CD4-positive, alpha-beta T cell treated with Interleukin-4 for 1 hour (primary cell): Measurements from ENCODE around the gene DISP2.

ENCODE experiments used
- DNase-seq, 2 donors: peaks; one replicate each; pipeline ENCODE4 v3.0.0-alpha.2; 2020 to 2022

Gene DISP2

GRCh38 chr15:40363611-40364010 is 5.6 kb downstream of the DISP2 start:
- no peak for DNase-seq

GRCh38 chr15:40364251-40364650 is 6.2 kb downstream of the DISP2 start:
- DNase-seq = no peak

- DNase-seq = no peak
Observed at GRCh38 chr15:40365016-40365415, 7.0 kb downstream of the DISP2 start.

- no peak for DNase-seq
Observed at GRCh38 chr15:40365624-40366456, 7.8 kb downstream of the DISP2 start.

GRCh38 chr15:40366457-40367370 is 8.7 kb downstream of the DISP2 start:
- no peak for DNase-seq

- no peak for DNase-seq
Observed at GRCh38 chr15:40367371-40367685, 9.3 kb downstream of the DISP2 start.

GRCh38 chr15:40367686-40368611 is 9.9 kb downstream of the DISP2 start:
- DNase-seq = peak; percentile 93 to 94

- DNase-seq = no peak
Observed at GRCh38 chr15:40368719-40369473, 10.9 kb downstream of the DISP2 start.

GRCh38 chr15:40369474-40369869 is 11.5 kb downstream of the DISP2 start:
- no peak for DNase-seq

GRCh38 chr15:40369971-40370370 is 12.0 kb downstream of the DISP2 start:
- DNase-seq = no peak

GRCh38 chr15:40372981-40373380 is 15.0 kb downstream of the DISP2 start:
- DNase-seq = no peak

- no peak for DNase-seq
Observed at GRCh38 chr15:40377606-40378005, 19.6 kb downstream of the DISP2 start.

- DNase-seq = no peak
Observed at GRCh38 chr15:40379374-40379773, 21.4 kb downstream of the DISP2 start.

GRCh38 chr15:40379853-40380252 is 21.8 kb downstream of the DISP2 start:
- DNase-seq = no peak

- no peak for DNase-seq
Observed at GRCh38 chr15:40380636-40381035, 22.6 kb downstream of the DISP2 start.

- DNase-seq = no peak
Observed at GRCh38 chr15:40381818-40382529, 24.0 kb downstream of the DISP2 start.

- DNase-seq = peak; percentile 94
Observed at GRCh38 chr15:40382580-40383456, 24.8 kb downstream of the DISP2 start, which contains the start of gene KNSTRN. Gene KNSTRN, plus strand, starts transcription at chr15:40382721. Its CDS starts 115 bp downstream, at chr15:40382836.

- DNase-seq = no peak
Observed at GRCh38 chr15:40386480-40386879, 28.5 kb downstream of the DISP2 start.

- DNase-seq = peak in 1 of 2 donors; percentile 36
Observed at GRCh38 chr15:40388941-40389823, 31.2 kb downstream of the DISP2 start.
